Measurements from ENCODE around the gene RGS10.

The RGS10 gene

DNA sequence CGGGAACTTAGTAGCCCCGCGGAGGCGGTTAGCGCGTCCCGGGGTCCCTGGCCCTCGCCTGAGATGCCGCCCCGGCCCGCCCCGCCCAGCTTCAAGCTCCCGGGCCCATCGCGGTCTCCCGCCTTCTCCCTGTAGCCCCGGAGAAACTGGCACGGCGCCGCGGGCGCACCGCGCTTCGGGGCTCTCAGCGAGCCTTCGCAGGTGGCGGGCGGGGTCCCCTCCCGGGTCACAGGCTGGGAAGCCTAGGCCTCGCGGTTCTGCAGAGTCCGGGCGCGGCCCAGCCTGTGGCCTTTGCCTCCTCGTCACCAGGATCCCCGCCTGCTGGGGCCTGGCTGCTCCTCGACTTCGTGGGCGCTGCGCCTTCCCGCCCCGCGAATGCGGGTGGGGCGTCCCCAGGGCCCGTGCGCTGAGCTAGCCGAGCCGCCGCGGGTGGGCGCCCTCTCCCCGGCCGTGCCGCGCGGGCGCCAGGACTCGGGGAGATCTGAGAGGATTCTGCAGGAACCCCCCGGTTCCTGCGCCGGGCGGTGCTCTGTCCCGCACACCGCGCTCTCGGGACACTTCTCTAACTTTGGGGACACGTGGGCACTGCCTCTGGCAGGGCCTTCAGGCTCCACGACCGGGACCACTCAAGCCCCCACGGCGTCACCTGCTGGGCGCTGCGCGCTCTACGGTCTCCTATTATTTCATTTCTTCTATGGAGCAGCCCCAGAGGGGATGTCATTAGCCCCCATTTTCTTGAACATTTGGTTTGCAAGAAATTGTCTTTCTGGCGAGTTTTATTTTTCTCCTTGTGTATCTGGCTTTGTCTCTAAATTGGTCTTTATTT lies 682 bp upstream of the RGS10 start:
- TF ChIP-seq, protein P1, sequence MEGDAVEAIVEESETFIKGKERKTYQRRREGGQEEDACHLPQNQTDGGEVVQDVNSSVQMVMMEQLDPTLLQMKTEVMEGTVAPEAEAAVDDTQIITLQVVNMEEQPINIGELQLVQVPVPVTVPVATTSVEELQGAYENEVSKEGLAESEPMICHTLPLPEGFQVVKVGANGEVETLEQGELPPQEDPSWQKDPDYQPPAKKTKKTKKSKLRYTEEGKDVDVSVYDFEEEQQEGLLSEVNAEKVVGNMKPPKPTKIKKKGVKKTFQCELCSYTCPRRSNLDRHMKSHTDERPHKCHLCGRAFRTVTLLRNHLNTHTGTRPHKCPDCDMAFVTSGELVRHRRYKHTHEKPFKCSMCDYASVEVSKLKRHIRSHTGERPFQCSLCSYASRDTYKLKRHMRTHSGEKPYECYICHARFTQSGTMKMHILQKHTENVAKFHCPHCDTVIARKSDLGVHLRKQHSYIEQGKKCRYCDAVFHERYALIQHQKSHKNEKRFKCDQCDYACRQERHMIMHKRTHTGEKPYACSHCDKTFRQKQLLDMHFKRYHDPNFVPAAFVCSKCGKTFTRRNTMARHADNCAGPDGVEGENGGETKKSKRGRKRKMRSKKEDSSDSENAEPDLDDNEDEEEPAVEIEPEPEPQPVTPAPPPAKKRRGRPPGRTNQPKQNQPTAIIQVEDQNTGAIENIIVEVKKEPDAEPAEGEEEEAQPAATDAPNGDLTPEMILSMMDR (IDR thresholded peaks at IDR 0.05), result peak; percentile 80
- TF ChIP-seq ZFX (IDR thresholded peaks at IDR 0.05; ENCODE audit: borderline replicate concordance), result no peak
- H3K27ac ChIP-seq, result peak overlapping the region; percentile 44

- no peak for TF ChIP-seq ZFX (IDR thresholded peaks at IDR 0.05; ENCODE audit: borderline replicate concordance)
- TF ChIP-seq, protein P1 (IDR thresholded peaks at IDR 0.05), result no peak
- no peak overlapping the region for H3K27ac ChIP-seq
Observed at GRCh38 chr10:119541459-119542356, 811 bp downstream of the RGS10 start.

GRCh38 chr10:119541046-119541445 lies 1.5 kb downstream of the RGS10 start:
- H3K27ac ChIP-seq, result no peak overlapping the region
- TF ChIP-seq, protein P1 (IDR thresholded peaks at IDR 0.05), result no peak
- TF ChIP-seq ZFX (IDR thresholded peaks at IDR 0.05; ENCODE audit: borderline replicate concordance), result no peak

- TF ChIP-seq ZFX (IDR thresholded peaks at IDR 0.05; ENCODE audit: borderline replicate concordance), result no peak
- TF ChIP-seq, protein P1 (IDR thresholded peaks at IDR 0.05), result no peak
- no peak overlapping the region for H3K27ac ChIP-seq
Observed at GRCh38 chr10:119540038-119540437, 2.5 kb downstream of the RGS10 start.

GRCh38 chr10:119539359-119539825 lies 3.1 kb downstream of the RGS10 start:
- no peak overlapping the region for H3K27ac ChIP-seq
- TF ChIP-seq, protein P1 (IDR thresholded peaks at IDR 0.05), result no peak
- TF ChIP-seq ZFX (IDR thresholded peaks at IDR 0.05; ENCODE audit: borderline replicate concordance), result no peak

- no peak for TF ChIP-seq ZFX (IDR thresholded peaks at IDR 0.05; ENCODE audit: borderline replicate concordance)
- TF ChIP-seq, protein P1 (IDR thresholded peaks at IDR 0.05), result no peak
- no peak overlapping the region for H3K27ac ChIP-seq
Observed at GRCh38 chr10:119538632-119539358, 3.7 kb downstream of the RGS10 start.
